AG04449 (cell line): Measurements from ENCODE around the gene AHCY.
"Not testable (repeated sequence)": the region's sequence is repeated elsewhere in the genome, so short reads cannot be mapped to it uniquely, and the experiment has no call there.

Experiments
- CTCF ChIA-PET: fragments of 350-600 bp; formaldehyde crosslinking; extraction: SDS; loops from one replicate; lab custom pipeline; 2021; ENCODE audit warnings: antibody characterized with exemption; lab: Yijun Ruan, JAX
- POLR2A ChIA-PET: fragments of 400-600, 350-600 bp; formaldehyde crosslinking; extraction: SDS; loops from one replicate; lab custom pipeline; 2020; ENCODE audit warnings: antibody characterized with exemption, inconsistent platforms; lab: Yijun Ruan, JAX
- DNase-seq: peaks from one replicate; pipeline ENCODE4 v3.0.0-alpha.2; 2010; ENCODE audit warnings: low read depth, low spot score
- H3K4me3 ChIP-seq: 2 replicates; pipeline ENCODE4 v1.5.1; 2011; ENCODE audit warnings: low read depth, mild to moderate bottlenecking, control low read depth, low read length
- CTCF ChIP-seq: IDR thresholded peaks from one replicate; pipeline ENCODE4 v1.5.1; 2011; ENCODE audit warnings: mild to moderate bottlenecking, moderate library complexity, low read length, control low read depth, inconsistent platforms; ENCODE audit not compliant: insufficient read depth; ENCODE audit errors: missing control alignments

The AHCY gene

DNA sequence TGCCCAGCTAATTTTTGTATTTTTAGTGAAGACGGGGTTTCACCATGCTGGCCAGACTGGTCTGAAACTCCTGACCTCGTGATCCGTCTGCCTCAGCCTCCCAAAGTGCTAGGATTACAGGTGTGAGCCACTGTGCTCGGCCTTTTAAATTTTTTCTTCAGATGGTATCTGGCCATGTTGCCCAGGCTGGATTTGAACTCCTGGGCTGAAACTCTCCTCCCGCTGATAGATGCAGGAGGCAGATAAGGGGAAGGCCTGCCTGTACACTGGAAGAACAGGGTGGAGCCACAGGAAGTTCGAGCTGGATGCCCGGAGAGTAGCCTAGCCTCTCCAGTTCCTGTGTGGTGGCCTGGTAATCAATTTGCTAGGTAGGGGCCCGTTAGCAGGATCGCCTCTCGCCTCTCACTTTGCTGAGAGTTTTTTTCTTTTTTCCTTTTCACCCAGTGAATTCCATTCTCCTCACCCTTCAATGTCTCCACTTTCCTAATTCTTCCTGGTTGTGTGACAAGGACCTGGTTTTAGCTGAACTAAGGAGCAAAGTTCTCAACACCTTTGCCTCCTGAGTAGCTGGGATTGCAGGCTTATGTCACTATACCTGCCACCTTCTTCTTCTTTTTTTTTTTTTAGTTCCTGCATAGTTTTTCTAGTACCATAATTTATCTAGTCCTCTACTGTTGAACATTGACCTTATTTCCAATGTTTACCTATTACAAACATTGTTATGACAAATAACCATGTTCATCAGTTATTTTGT, 40.5 kb upstream of the AHCY start:
- ChIA-PET POLR2A (no interaction called here), CTCF (interaction anchor here (0.8 kb wide), 1 partner anchor 31 kb away, joined by 3 read pairs; no protein-coding TSS in a partner anchor)
- DNase-seq: no peak
- TF ChIP-seq CTCF: no peak
- H3K4me3 ChIP-seq: no peak overlapping the region

DNA sequence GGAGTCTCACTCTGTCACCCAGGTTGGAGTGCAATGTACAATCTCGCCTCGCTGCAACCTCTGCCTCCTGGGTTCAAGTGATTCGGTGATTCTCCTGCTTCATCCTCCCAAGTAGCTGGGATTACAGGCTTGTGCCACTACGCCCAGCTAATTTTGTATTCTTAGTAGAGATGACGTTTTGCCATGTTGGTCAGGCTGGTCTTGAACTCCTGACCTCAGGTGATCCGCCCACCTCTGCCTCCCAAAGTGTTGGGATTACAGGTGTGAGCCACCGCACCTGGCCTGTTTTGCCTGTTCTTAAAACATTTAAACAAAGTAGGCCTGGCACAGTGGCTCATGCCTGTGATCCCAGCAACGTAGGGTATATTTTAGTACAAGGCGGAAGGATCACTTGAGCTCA, 38.0 kb upstream of the AHCY start:
- POLR2A ChIA-PET, H3K4me3 ChIP-seq, DNase-seq: not testable (repeated sequence)
- CTCF ChIA-PET: interaction anchor here (0.7 kb wide), 1 partner anchor 150 kb away, joined by 3 read pairs; no protein-coding TSS in a partner anchor

GRCh38 chr20:34340726-34341125, 37.6 kb upstream of the AHCY start:
- CTCF ChIA-PET, POLR2A ChIA-PET: not testable (repeated sequence)

DNA sequence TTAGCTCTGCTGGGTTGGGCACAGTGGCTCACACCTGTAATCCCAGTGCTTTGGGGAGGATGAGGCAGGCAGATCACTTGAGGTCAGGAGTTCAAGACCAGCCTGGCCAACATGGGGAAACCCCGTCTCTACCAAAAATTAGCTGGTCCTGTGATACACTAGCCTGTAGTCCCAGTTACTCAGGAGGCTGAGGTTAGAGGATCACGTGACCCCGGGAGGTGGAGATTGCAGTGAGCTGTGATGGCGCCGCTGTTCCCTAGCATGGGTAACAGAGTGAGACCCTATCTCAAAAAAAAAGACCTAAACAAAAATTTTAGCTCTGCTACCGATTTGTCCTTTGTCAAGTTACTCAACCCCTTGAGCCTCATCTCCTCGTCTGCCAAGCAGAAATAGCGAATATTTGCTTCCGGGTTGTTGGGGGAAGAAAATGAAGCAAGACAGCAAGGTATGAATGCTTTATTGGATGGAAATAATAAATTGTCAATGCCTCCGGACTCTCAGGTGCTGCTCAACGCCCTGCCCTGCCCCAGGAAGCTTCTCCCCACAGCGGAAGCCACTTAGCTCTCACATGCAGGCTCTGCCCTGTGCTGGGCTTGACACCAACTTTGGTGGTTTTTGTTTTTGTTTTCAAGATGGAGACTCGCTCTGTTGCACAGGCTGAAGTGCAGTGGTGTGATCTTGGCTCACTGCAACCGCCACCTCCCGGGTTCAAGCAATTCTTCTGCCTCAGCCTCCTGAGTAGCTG, 35.0 kb upstream of the AHCY start:
- TF ChIP-seq CTCF: no peak
- ChIA-PET POLR2A (interaction anchor here (0.6 kb wide), 1 partner anchor 14 kb away, joined by 3 read pairs; no protein-coding TSS in a partner anchor), CTCF (interaction anchor here (0.7 to 3.3 kb wide), 3 partner anchors 20 to 26 kb away, joined by 3 to 16 read pairs (median 5); no protein-coding TSS in a partner anchor)
- DNase-seq: no peak
- no peak overlapping the region for H3K4me3 ChIP-seq

More at GRCh38 chr20:34340726-34341125, 37.6 kb upstream of the AHCY start:
- H3K4me3 ChIP-seq, DNase-seq: not testable (repeated sequence)

GRCh38 chr20:34337544-34337943, 34.4 kb upstream of the AHCY start:
- no peak for DNase-seq
- H3K4me3 ChIP-seq: no peak overlapping the region
- ChIA-PET POLR2A (interaction anchor here (0.6 kb wide), 1 partner anchor 13 kb away, joined by 3 read pairs; no protein-coding TSS in a partner anchor), CTCF (interaction anchor here (0.7 to 3.3 kb wide), 3 partner anchors 20 to 25 kb away, joined by 3 to 16 read pairs (median 5); no protein-coding TSS in a partner anchor)
- no peak for TF ChIP-seq CTCF

- TF ChIP-seq CTCF: no peak
- H3K4me3 ChIP-seq: no peak overlapping the region
- DNase-seq: no peak
- POLR2A ChIA-PET: no interaction called here
- CTCF ChIA-PET: interaction anchor here (1.6 to 3.3 kb wide), 4 partner anchors 11 to 29 kb away, joined by 4 to 16 read pairs (median 9); partner anchors contain the start of gene ITCH
These were observed 31.7 kb upstream of the AHCY start for GRCh38 chr20:34334654-34335407.
